ENCODE measurements around the gene LITAFD.
"Not testable (repeated sequence)": the region's sequence is repeated elsewhere in the genome, so short reads cannot be mapped to it uniquely, and the experiment has no call there.

The LITAFD gene

GRCh38 chr16:8872967-8873865 is 8.9 kb upstream of the LITAFD start:
- no peak overlapping the region for H3K4me3 Mint-ChIP-seq
- peaks cover 2% of the 10 kb centered on the region for H3K36me3 Mint-ChIP-seq
- H3K27ac Mint-ChIP-seq: peak overlapping the region; percentile 5
- H3K9me3 Mint-ChIP-seq: no peaks in the 10 kb centered on the region
- DNase-seq: no peak
- H3K4me1 Mint-ChIP-seq: peaks cover 41% of the 10 kb centered on the region
- H3K27me3 Mint-ChIP-seq: peaks cover 13% of the 10 kb centered on the region
- CTCF ChIA-PET: interaction anchor here (0.9 to 2.7 kb wide), 8 partner anchors 7 to 306 kb away, joined by 3 to 11 read pairs (median 4); no protein-coding TSS in a partner anchor

DNA sequence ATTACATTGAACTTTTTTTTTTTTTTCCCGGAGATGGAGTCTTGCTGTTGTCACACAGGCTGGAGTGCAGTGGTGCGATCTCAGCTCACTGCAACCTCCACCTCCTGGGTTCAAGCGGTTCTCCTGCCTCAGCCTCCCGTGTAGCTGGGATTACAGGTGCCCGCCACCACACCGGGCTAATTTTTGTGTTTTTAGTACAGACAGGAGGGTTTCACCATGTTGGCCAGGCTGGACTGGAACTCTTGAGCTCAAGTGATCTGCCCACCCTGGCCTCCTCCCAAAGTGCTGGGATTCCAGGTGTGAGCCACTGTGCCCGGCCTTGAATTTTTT is 8.3 kb upstream of the LITAFD start:
- H3K9me3 Mint-ChIP-seq, DNase-seq, H3K36me3 Mint-ChIP-seq, H3K4me3 Mint-ChIP-seq: not testable (repeated sequence)
- Mint-ChIP-seq H3K4me1 (peaks cover 42% of the 10 kb centered on the region), H3K27ac (peak overlapping the region; percentile 5), H3K27me3 (peaks cover 19% of the 10 kb centered on the region)
- CTCF ChIA-PET: interaction anchor here (1.0 to 2.7 kb wide), 6 partner anchors 8 to 307 kb away, joined by 3 to 9 read pairs (median 4); no protein-coding TSS in a partner anchor

DNA sequence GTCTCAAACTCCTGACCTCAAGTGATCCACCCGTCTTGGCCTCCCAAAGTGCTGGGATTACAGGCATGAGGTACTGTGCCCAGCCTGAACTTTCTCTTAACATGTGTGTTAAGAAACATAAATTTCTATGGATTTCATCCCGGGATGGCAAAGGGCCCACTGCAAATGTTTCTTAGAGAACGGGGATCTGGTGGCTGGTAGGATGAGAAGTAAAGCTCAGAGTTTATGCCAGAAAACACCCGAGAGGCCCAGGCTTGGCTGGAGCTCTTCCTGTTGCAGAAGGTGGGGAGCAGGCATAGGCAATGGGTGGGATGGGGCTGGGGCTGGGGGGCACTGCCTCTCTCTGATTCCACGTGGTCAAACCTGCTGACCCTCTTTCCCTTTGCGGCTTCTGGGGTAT is 7.8 kb upstream of the LITAFD start:
- DNase-seq: no peak
- Mint-ChIP-seq H3K4me3 (no peak overlapping the region), H3K4me1 (peaks cover 39% of the 10 kb centered on the region), H3K27me3 (peaks cover 22% of the 10 kb centered on the region), H3K27ac (peak overlapping the region; percentile 8), H3K9me3 (no peaks in the 10 kb centered on the region), H3K36me3 (no peaks in the 10 kb centered on the region)
- CTCF ChIA-PET: interaction anchor here (1.1 to 2.7 kb wide), 4 partner anchors 9 to 307 kb away, joined by 3 to 9 read pairs (median 4); no protein-coding TSS in a partner anchor

- H3K4me3 Mint-ChIP-seq, DNase-seq, H3K36me3 Mint-ChIP-seq, H3K27ac Mint-ChIP-seq, H3K9me3 Mint-ChIP-seq, CTCF ChIA-PET: not testable (repeated sequence)
- H3K27me3 Mint-ChIP-seq: peaks cover 27% of the 10 kb centered on the region
- H3K4me1 Mint-ChIP-seq: peaks cover 35% of the 10 kb centered on the region
Observed at GRCh38 chr16:8875317-8875716, 6.8 kb upstream of the LITAFD start.

DNA sequence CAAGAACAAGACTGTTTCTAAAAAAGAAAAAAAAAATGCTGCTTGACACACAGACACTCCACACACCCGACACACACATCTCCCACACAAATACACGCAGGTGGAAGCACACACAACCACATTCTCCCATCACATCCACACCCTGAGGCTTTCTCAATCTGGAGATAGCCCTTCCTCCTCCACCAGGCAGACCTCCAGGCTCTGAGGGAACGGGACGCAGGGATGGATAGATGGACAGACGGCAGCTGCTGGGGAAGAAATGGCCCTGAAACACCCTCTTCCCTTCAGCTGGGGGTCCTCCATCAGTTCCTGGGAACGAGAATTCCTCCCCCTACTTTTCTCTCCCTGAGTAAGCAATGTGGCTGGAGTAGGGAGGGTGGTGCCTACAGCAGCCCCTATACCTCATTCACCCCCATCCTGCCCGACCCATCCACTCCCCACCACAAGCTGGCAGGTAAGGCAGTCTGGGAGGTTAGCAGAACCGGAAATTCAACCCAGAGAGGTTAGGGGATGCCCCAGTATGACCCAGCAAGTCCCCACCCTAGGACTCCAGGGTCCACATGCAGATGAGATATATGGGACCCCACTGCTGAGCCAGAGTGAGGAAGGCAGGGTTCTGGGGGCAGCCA is 4.1 kb upstream of the LITAFD start:
- peaks cover 37% of the 10 kb centered on the region for H3K27me3 Mint-ChIP-seq

GRCh38 chr16:8878523-8878911 is 3.6 kb upstream of the LITAFD start:
- no peak overlapping the region for H3K4me3 Mint-ChIP-seq
- no peaks in the 10 kb centered on the region for H3K36me3 Mint-ChIP-seq
- no peak overlapping the region for H3K27ac Mint-ChIP-seq
- peaks cover 42% of the 10 kb centered on the region for H3K27me3 Mint-ChIP-seq
- CTCF ChIA-PET: interaction anchor here (0.7 to 7.5 kb wide), 6 partner anchors 10 to 311 kb away, joined by 3 to 55 read pairs (median 8); partner anchors contain the start of gene CARHSP1
- DNase-seq: no peak
- H3K9me3 Mint-ChIP-seq: no peaks in the 10 kb centered on the region
- peaks cover 25% of the 10 kb centered on the region for H3K4me1 Mint-ChIP-seq

More for the DNA sequence above, 4.1 kb upstream of the LITAFD start:
- H3K27ac Mint-ChIP-seq: no peak overlapping the region
- no peak overlapping the region for H3K4me3 Mint-ChIP-seq
- H3K9me3 Mint-ChIP-seq: no peaks in the 10 kb centered on the region
- DNase-seq: no peak
- CTCF ChIA-PET: interaction anchor here (0.7 to 7.5 kb wide), 5 partner anchors 10 to 311 kb away, joined by 3 to 55 read pairs (median 4); partner anchors contain the start of gene CARHSP1
- H3K4me1 Mint-ChIP-seq: peaks cover 26% of the 10 kb centered on the region
- H3K36me3 Mint-ChIP-seq: no peaks in the 10 kb centered on the region

GRCh38 chr16:8880839-8881510 is 1.2 kb upstream of the LITAFD start:
- no peaks in the 10 kb centered on the region for H3K9me3 Mint-ChIP-seq
- peaks cover 58% of the 10 kb centered on the region for H3K27me3 Mint-ChIP-seq
- CTCF ChIA-PET: interaction anchor here (0.6 to 7.5 kb wide), 31 partner anchors 8 to 314 kb away, joined by 3 to 55 read pairs (median 5); partner anchors contain the start of genes ABAT, CARHSP1 and PMM2
- no peaks in the 10 kb centered on the region for H3K36me3 Mint-ChIP-seq
- H3K4me1 Mint-ChIP-seq: peaks cover 16% of the 10 kb centered on the region
- no peak overlapping the region for H3K4me3 Mint-ChIP-seq
- H3K27ac Mint-ChIP-seq: no peak overlapping the region
- no peak for DNase-seq

GRCh38 chr16:8882725-8883377 is 700 bp downstream of the LITAFD start:
- no peak for DNase-seq
- Mint-ChIP-seq H3K4me3 (no peak overlapping the region), H3K9me3 (no peaks in the 10 kb centered on the region), H3K4me1 (peaks cover 14% of the 10 kb centered on the region), H3K27ac (no peak overlapping the region), H3K27me3 (peaks cover 54% of the 10 kb centered on the region), H3K36me3 (peaks cover 4% of the 10 kb centered on the region)
- CTCF ChIA-PET: interaction anchor here (1.0 to 7.5 kb wide), 5 partner anchors 26 to 316 kb away, joined by 3 to 55 read pairs (median 3); no protein-coding TSS in a partner anchor

DNA sequence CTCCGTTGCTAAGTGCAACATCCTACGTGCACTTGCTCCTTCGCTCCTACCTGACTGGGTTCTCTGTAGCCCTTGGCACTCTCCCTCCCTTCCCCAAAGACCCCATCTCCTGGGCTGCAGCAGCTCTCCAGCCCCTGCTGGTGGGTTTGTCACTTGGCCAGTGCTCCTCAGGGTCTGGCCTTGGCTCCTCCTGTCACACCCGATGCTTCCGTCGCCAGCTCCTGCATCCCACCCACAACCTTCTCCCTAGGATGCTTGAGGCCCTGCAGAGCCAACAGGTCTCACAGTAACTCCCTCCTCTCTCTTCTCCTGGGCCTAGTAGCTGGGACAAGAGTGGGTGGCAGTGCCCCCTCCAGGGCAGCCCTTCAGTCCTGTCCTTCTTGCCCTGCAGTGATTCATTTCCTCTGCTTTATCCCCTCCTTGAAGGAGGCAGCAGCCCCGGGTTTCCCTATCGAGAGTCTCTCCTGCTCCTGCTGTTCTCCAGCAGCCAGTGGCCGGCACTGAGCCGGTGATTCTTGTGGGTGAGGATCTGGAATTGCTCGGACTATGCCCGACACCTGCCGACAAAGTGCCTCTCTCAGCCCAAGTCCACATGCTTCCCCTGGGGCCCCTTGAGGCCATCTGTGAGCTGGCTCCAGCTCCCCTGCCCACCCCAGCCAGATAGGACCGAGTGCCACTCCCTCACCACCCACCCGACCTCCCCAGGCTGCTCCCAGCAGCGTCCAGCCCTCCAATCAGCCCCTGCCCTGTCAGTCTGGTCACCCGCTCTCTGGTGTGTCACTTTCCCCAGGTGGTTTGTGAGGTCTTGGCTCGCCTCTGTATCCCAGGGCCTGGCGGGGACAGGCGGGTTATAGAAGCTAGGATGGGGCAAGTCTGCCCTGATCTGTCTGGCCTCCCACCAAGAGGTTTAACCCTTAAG is 3.8 kb downstream of the LITAFD start:
- peaks cover 13% of the 10 kb centered on the region for H3K36me3 Mint-ChIP-seq
- H3K9me3 Mint-ChIP-seq: no peaks in the 10 kb centered on the region
- H3K27ac Mint-ChIP-seq: peak overlapping the region; percentile 81
- CTCF ChIA-PET: interaction anchor here (2.0 to 7.5 kb wide), 2 partner anchors 50 to 225 kb away, joined by 7 to 55 read pairs; no protein-coding TSS in a partner anchor
- no peak for DNase-seq
- peaks cover 34% of the 10 kb centered on the region for H3K27me3 Mint-ChIP-seq
- peaks cover 5% of the 10 kb centered on the region for H3K4me1 Mint-ChIP-seq
- no peak overlapping the region for H3K4me3 Mint-ChIP-seq

- Mint-ChIP-seq H3K27me3 (peaks cover 34% of the 10 kb centered on the region), H3K36me3 (peaks cover 22% of the 10 kb centered on the region), H3K4me1 (peaks cover 6% of the 10 kb centered on the region), H3K27ac (no peak overlapping the region), H3K9me3 (no peaks in the 10 kb centered on the region), H3K4me3 (no peak overlapping the region)
- CTCF ChIA-PET: no interaction called here
- no peak for DNase-seq
Observed at GRCh38 chr16:8886593-8887430, 4.7 kb downstream of the LITAFD start.

DNA sequence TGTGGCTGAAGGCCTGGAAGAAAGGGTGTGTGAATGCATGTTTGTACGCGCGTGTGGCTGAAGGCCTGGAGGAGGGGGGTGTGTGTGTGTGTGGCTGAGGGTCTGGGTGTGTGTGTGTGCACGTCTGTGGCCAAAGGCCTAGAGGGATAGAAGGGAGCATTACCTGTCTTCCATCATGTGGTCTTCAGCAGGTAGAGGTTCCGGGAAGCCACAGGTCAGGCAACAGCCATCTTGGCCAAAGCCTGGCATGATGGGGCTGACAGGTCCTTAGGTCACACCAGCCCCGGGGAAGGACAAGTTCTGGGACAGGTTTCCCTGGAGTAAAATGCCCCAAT is 5.2 kb downstream of the LITAFD start:
- Mint-ChIP-seq H3K4me3 (no peak overlapping the region), H3K27ac (no peak overlapping the region), H3K36me3 (peaks cover 26% of the 10 kb centered on the region), H3K27me3 (peaks cover 31% of the 10 kb centered on the region), H3K9me3 (no peaks in the 10 kb centered on the region), H3K4me1 (peaks cover 6% of the 10 kb centered on the region)
- DNase-seq: no peak
- CTCF ChIA-PET: no interaction called here

GRCh38 chr16:8887952-8888560 is 5.9 kb downstream of the LITAFD start:
- H3K4me1 Mint-ChIP-seq: peaks cover 6% of the 10 kb centered on the region
- peaks cover 27% of the 10 kb centered on the region for H3K36me3 Mint-ChIP-seq
- CTCF ChIA-PET: interaction anchor here (2.0 kb wide), 1 partner anchor 8 kb away, joined by 6 read pairs; no protein-coding TSS in a partner anchor
- H3K4me3 Mint-ChIP-seq: no peak overlapping the region
- H3K9me3 Mint-ChIP-seq: no peaks in the 10 kb centered on the region
- peaks cover 26% of the 10 kb centered on the region for H3K27me3 Mint-ChIP-seq
- no peak overlapping the region for H3K27ac Mint-ChIP-seq
- no peak for DNase-seq
